Esophagus squamous epithelium (tissue), 4 donors: ENCODE measurements around the gene TCOF1.

Experiments used
- POLR2A ChIP-seq, 4 donors: fragments of 450-650 bp; IDR thresholded peaks; one replicate each; pipeline ENCODE4 v1.6.1; 2017; ENCODE audit warnings: antibody characterized with exemption in 4 of 4, mild to moderate bottlenecking in 4 of 4, moderate library complexity in 3 of 4
- TF ChIP-seq, protein P1 (sequence below), 6 experiments: fragments of 450-650 bp in 4 of 6; fragments of 200-600 bp in 2 of 6; sonication (generic) in 2 of 6; IDR thresholded peaks; one replicate each; pipeline ENCODE4 v1.5.1; 2016 to 2019; ENCODE audit warnings: antibody characterized with exemption in 6 of 6, mild to moderate bottlenecking in 4 of 6, moderate library complexity in 4 of 6

DNA sequence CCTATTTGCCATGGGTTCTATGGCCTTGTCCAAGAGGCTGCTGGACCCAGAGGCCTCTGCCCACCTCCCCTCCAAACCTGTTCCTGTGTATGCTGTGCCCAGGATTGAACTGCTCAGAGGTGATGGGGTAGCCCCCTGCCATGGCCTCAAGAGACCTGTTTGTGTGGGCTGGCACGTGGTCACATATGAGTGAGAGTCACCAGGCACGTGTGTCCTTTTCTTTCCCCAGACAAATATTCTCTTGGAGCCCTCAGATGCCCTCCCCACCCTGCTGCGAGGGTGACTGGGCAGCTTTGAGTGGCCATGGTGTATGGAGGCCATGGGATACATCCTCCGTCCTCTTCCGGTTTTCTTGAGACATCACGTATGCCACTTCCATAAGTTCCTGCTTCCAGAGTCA lies 10.9 kb upstream of the TCOF1 start:
- TF ChIP-seq, protein P1, sequence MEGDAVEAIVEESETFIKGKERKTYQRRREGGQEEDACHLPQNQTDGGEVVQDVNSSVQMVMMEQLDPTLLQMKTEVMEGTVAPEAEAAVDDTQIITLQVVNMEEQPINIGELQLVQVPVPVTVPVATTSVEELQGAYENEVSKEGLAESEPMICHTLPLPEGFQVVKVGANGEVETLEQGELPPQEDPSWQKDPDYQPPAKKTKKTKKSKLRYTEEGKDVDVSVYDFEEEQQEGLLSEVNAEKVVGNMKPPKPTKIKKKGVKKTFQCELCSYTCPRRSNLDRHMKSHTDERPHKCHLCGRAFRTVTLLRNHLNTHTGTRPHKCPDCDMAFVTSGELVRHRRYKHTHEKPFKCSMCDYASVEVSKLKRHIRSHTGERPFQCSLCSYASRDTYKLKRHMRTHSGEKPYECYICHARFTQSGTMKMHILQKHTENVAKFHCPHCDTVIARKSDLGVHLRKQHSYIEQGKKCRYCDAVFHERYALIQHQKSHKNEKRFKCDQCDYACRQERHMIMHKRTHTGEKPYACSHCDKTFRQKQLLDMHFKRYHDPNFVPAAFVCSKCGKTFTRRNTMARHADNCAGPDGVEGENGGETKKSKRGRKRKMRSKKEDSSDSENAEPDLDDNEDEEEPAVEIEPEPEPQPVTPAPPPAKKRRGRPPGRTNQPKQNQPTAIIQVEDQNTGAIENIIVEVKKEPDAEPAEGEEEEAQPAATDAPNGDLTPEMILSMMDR (IDR thresholded peaks at IDR 0.05): no peak
- TF ChIP-seq POLR2A (IDR thresholded peaks at IDR 0.05): no peak
